ENCODE results near the gene ZNF200. TPM values are rescaled to one million over a fixed set of nuclear protein-coding genes. Genes with fewer than 3 reads are reported as not detected.
"Not testable (repeated sequence)": the region's sequence is repeated elsewhere in the genome, so short reads cannot be mapped to it uniquely, and the experiment has no call there.

The ZNF200 gene
- total RNA-seq, 2 experiments from 2014 or later = 8.7 to 9.6 TPM

GRCh38 chr16:3282103-3282729, 47.3 kb upstream of the ZNF200 start:
- Mint-ChIP-seq H3K36me3 (ENCODE audit: low read depth) (peaks cover 34% of the 10 kb centered on the region), H3K4me1 (ENCODE audit: low read depth) (peaks cover 27% of the 10 kb centered on the region), H3K27me3 (no peaks in the 10 kb centered on the region), H3K4me3 (peak overlapping the region; percentile 94), H3K9me3 (peaks cover 5% of the 10 kb centered on the region), H3K27ac (peak overlapping the region; percentile 98)
- peak; percentile 31 for TF ChIP-seq CTCF (IDR thresholded peaks at IDR 0.05)
- ChIA-PET CTCF (interaction anchor here (0.9 to 9.6 kb wide), 4 partner anchors 17 to 330 kb away, joined by 3 to 98 read pairs (median 4); no protein-coding TSS in a partner anchor), POLR2A (interaction anchor here (0.6 to 3.8 kb wide), 7 partner anchors 10 to 125 kb away, joined by 3 to 25 read pairs (median 7); partner anchors contain the start of gene OR1F1)
- intact Hi-C loops (cut with micrococcal nuclease) = loop anchor here (5.0 kb wide), 1 partner anchor 175 kb away; no protein-coding TSS in a partner anchor
- ATAC-seq = peak; percentile 35
- no peak for DNase-seq

- H3K27ac Mint-ChIP-seq = no peak overlapping the region
- ChIA-PET POLR2A (interaction anchor here (0.8 kb wide), 1 partner anchor 44 kb away, joined by 3 read pairs; no protein-coding TSS in a partner anchor), CTCF (interaction anchor here (9.6 kb wide), 1 partner anchor 16 kb away, joined by 98 read pairs; no protein-coding TSS in a partner anchor)
- no peak for TF ChIP-seq CTCF (IDR thresholded peaks at IDR 0.05)
- intact Hi-C loops (cut with micrococcal nuclease) = loop anchor here (5.0 kb wide), 1 partner anchor 176 kb away; no protein-coding TSS in a partner anchor
- H3K27me3 Mint-ChIP-seq = no peaks in the 10 kb centered on the region
- peaks cover 25% of the 10 kb centered on the region for H3K36me3 Mint-ChIP-seq (ENCODE audit: low read depth)
- DNase-seq = no peak
- peaks cover 2% of the 10 kb centered on the region for H3K9me3 Mint-ChIP-seq
- H3K4me1 Mint-ChIP-seq (ENCODE audit: low read depth) = peaks cover 24% of the 10 kb centered on the region
- peak overlapping the region; percentile 94 for H3K4me3 Mint-ChIP-seq
- no peak for ATAC-seq
Measured at GRCh38 chr16:3281222-3281820, 46.4 kb upstream of the ZNF200 start.

- no peaks in the 10 kb centered on the region for H3K36me3 Mint-ChIP-seq (ENCODE audit: low read depth)
- no peaks in the 10 kb centered on the region for H3K27me3 Mint-ChIP-seq
- DNase-seq = no peak
- no peak overlapping the region for H3K4me3 Mint-ChIP-seq
- H3K4me1 Mint-ChIP-seq (ENCODE audit: low read depth) = peaks cover 2% of the 10 kb centered on the region
- ATAC-seq = no peak
- ChIA-PET POLR2A (interaction anchor here (0.7 to 1.3 kb wide), 3 partner anchors 11 to 56 kb away, joined by 3 read pairs; no protein-coding TSS in a partner anchor), CTCF (interaction anchor here (0.9 to 9.6 kb wide), 3 partner anchors 12 to 248 kb away, joined by 3 to 98 read pairs (median 4); no protein-coding TSS in a partner anchor)
- intact Hi-C loops (cut with micrococcal nuclease) = no loop called here
- TF ChIP-seq CTCF (IDR thresholded peaks at IDR 0.05) = no peak
- H3K27ac Mint-ChIP-seq = no peak overlapping the region
- H3K9me3 Mint-ChIP-seq = no peaks in the 10 kb centered on the region
Measured at GRCh38 chr16:3276679-3277078, 41.7 kb upstream of the ZNF200 start.

- intact Hi-C loops (cut with micrococcal nuclease) = no loop called here
- no peak overlapping the region for H3K27ac Mint-ChIP-seq
- no peaks in the 10 kb centered on the region for H3K9me3 Mint-ChIP-seq
- CTCF ChIA-PET = no interaction called here
- H3K27me3 Mint-ChIP-seq = no peaks in the 10 kb centered on the region
- DNase-seq (no peak), ATAC-seq (no peak)
- no peaks in the 10 kb centered on the region for H3K4me1 Mint-ChIP-seq (ENCODE audit: low read depth)
- no peak for TF ChIP-seq CTCF (IDR thresholded peaks at IDR 0.05)
- H3K4me3 Mint-ChIP-seq = no peak overlapping the region
- POLR2A ChIA-PET = no interaction called here
- H3K36me3 Mint-ChIP-seq (ENCODE audit: low read depth) = no peaks in the 10 kb centered on the region
Measured at GRCh38 chr16:3274947-3275346, 40.0 kb upstream of the ZNF200 start.

GRCh38 chr16:3274490-3274889, 39.5 kb upstream of the ZNF200 start:
- no peaks in the 10 kb centered on the region for H3K36me3 Mint-ChIP-seq (ENCODE audit: low read depth)
- ChIA-PET CTCF (no interaction called here), POLR2A (no interaction called here)
- H3K27me3 Mint-ChIP-seq = no peaks in the 10 kb centered on the region
- TF ChIP-seq CTCF (IDR thresholded peaks at IDR 0.05) = no peak
- intact Hi-C loops (cut with micrococcal nuclease) = no loop called here
- H3K4me1 Mint-ChIP-seq (ENCODE audit: low read depth) = no peaks in the 10 kb centered on the region
- no peak overlapping the region for H3K27ac Mint-ChIP-seq
- no peaks in the 10 kb centered on the region for H3K9me3 Mint-ChIP-seq
- H3K4me3 Mint-ChIP-seq = no peak overlapping the region
- DNase-seq = no peak
- no peak for ATAC-seq

- DNase-seq; POLR2A ChIA-PET; intact Hi-C loops (cut with micrococcal nuclease); H3K27ac Mint-ChIP-seq; H3K27me3 Mint-ChIP-seq; H3K4me3 Mint-ChIP-seq; H3K9me3 Mint-ChIP-seq; CTCF ChIA-PET; ATAC-seq: not testable (repeated sequence)
- peaks cover 14% of the 10 kb centered on the region for H3K4me1 Mint-ChIP-seq (ENCODE audit: low read depth)
- H3K36me3 Mint-ChIP-seq (ENCODE audit: low read depth) = peaks cover 17% of the 10 kb centered on the region
Measured at GRCh38 chr16:3271281-3271680, 36.3 kb upstream of the ZNF200 start.

- H3K27me3 Mint-ChIP-seq; H3K4me3 Mint-ChIP-seq; POLR2A ChIA-PET; CTCF ChIA-PET; H3K27ac Mint-ChIP-seq; DNase-seq; H3K9me3 Mint-ChIP-seq; intact Hi-C loops (cut with micrococcal nuclease); ATAC-seq: not testable (repeated sequence)
- Mint-ChIP-seq H3K4me1 (ENCODE audit: low read depth) (peaks cover 15% of the 10 kb centered on the region), H3K36me3 (ENCODE audit: low read depth) (peaks cover 18% of the 10 kb centered on the region)
Measured at GRCh38 chr16:3270718-3271117, 35.8 kb upstream of the ZNF200 start.

Data from activated CD8-positive, alpha-beta T cell treated with anti-CD3 and anti-CD28 coated beads for 36 hours (primary cell).